GM23248 (cell line): Measurements from ENCODE around the gene ESPNL. TPM values are rescaled to one million over a fixed set of nuclear protein-coding genes. Genes with fewer than 3 reads are reported as not detected.

Experiments
- DNase-seq: peaks from one replicate; pipeline ENCODE4 v3.0.0-alpha.2; 2015
- H2AFZ ChIP-seq: fragments of 200-600 bp; sonication (generic); 2 replicates; pipeline ENCODE4 v1.6.1; 2016; ENCODE audit warnings: antibody characterized with exemption
- H3F3A ChIP-seq: fragments of 200-600 bp; sonication (generic); 2 replicates; pipeline ENCODE4 v1.6.1; 2016; ENCODE audit warnings: mild to moderate bottlenecking, antibody characterized with exemption, mixed run types; ENCODE audit not compliant: insufficient read depth
- H3K27ac ChIP-seq: fragments of 200-600 bp; sonication (generic); 2 replicates; pipeline ENCODE4 v1.5.1; 2016; ENCODE audit warnings: mild to moderate bottlenecking
- H3K27me3 ChIP-seq: fragments of 200-600 bp; sonication (generic); replicated peaks from 2 replicates; pipeline ENCODE4 v1.6.1; 2016; ENCODE audit warnings: mild to moderate bottlenecking; ENCODE audit not compliant: insufficient read depth
- H3K36me3 ChIP-seq: fragments of 200-600 bp; sonication (generic); 2 replicates; pipeline ENCODE4 v1.6.1; 2016; ENCODE audit warnings: low read depth, mild to moderate bottlenecking
- H3K4me1 ChIP-seq: fragments of 200-600 bp; sonication (generic); 2 replicates; pipeline ENCODE4 v1.6.1; 2016; ENCODE audit warnings: mild to moderate bottlenecking; ENCODE audit not compliant: insufficient read depth
- H3K4me2 ChIP-seq: fragments of 200-600 bp; sonication (generic); one replicate; pipeline ENCODE4 v1.6.1; 2016; ENCODE audit warnings: mild to moderate bottlenecking; ENCODE audit not compliant: unreplicated experiment
- H3K4me3 ChIP-seq: fragments of 200-600 bp; sonication (generic); 2 replicates; pipeline ENCODE4 v1.5.1; 2016; ENCODE audit warnings: mild to moderate bottlenecking
- H3K79me2 ChIP-seq: fragments of 200-600 bp; sonication (generic); 2 replicates; pipeline ENCODE4 v1.6.1; 2016; ENCODE audit warnings: mild to moderate bottlenecking; ENCODE audit not compliant: insufficient read depth
- H3K9ac ChIP-seq: fragments of 200-600 bp; sonication (generic); 2 replicates; pipeline ENCODE4 v1.6.1; 2016; ENCODE audit warnings: mild to moderate bottlenecking
- H3K9me2 ChIP-seq: fragments of 200-600 bp; sonication (generic); 2 replicates; pipeline ENCODE4 v1.6.1; 2016; ENCODE audit warnings: mixed run types, mild to moderate bottlenecking, moderate library complexity; ENCODE audit not compliant: insufficient read depth
- H3K9me3 ChIP-seq: fragments of 200-600 bp; sonication (generic); one replicate; pipeline ENCODE4 v1.6.1; 2017; ENCODE audit warnings: low read depth
- H4K20me1 ChIP-seq: fragments of 200-600 bp; sonication (generic); 2 replicates; pipeline ENCODE4 v1.6.0; 2016; ENCODE audit not compliant: insufficient read depth
- EZH2 ChIP-seq: fragments of 200-600 bp; sonication (generic); IDR thresholded peaks from 2 replicates; pipeline ENCODE4 v1.6.1; 2018; ENCODE audit warnings: antibody characterized with exemption, mild to moderate bottlenecking; ENCODE audit not compliant: insufficient read depth, poor library complexity, severe bottlenecking
- EZH2phosphoT487 ChIP-seq: fragments of 200-600 bp; sonication (generic); IDR thresholded peaks from 2 replicates; pipeline ENCODE4 v1.6.1; 2018; ENCODE audit warnings: antibody characterized with exemption, moderate library complexity, mild to moderate bottlenecking, low read depth; ENCODE audit not compliant: insufficient read depth
- WGBS, 2 experiments: methylation state at CpG; one replicate each; pipeline ENCODE4 v1.1.6; 2015 to 2017; ENCODE audit warnings: low lambda C conversion rate in 2 of 2, low coverage in 1 of 2; ENCODE audit errors: missing lambda C conversion rate in 2 of 2; 5-methylcytosine and 5-hydroxymethylcytosine counted together
- in situ Hi-C: fragments of 300-500 bp; cut with MboI; formaldehyde crosslinking; loops from 2 replicates; pipeline ENCODE4 v1.15.0; 2020
- polyA plus RNA-seq: library from polyadenylated mRNA; unstranded; fragments of >200 nt; fragmentation: Nextera tagmentation; extraction: Ambion mirVana; gene quantifications from 2 replicates; pipeline ENCODE4 v1.2.1, GENCODE V29; 2016
- total RNA-seq: library from RNA; depleted of rRNA; stranded (reverse); fragments of >200 nt; shearing (Covaris generic); gene quantifications from 2 replicates; pipeline ENCODE4 v1.2.3, GENCODE V29; 2014

ESPNL gene
- total and polyA plus RNA-seq, 2 experiments from 2014 or later: 0.60 to 1.4 TPM

GRCh38 chr2:238128061-238128440 is 27.9 kb downstream of the ESPNL start:
- no peak overlapping the region for H3K4me3 ChIP-seq
- H3K4me2 ChIP-seq: no peak overlapping the region
- no peaks in the 10 kb centered on the region for H3K4me1 ChIP-seq
- H3K27me3 ChIP-seq: no peaks in the 10 kb centered on the region
- H3K9ac ChIP-seq: no peak overlapping the region
- no peak for TF ChIP-seq EZH2
- no peak for TF ChIP-seq EZH2phosphoT487
- DNase-seq: no peak
- WGBS, 2 experiments: 60 to 65% methylated on average over 20 to 22 of the region's 22 CpGs
- H3K79me2 ChIP-seq: no peaks in the 10 kb centered on the region
- H3K27ac ChIP-seq: no peak overlapping the region
- H3K9me3 ChIP-seq: no peaks in the 10 kb centered on the region
- in situ Hi-C loops: no loop called here
- no peaks in the 10 kb centered on the region for H3K9me2 ChIP-seq
- H3F3A ChIP-seq: no peaks in the 10 kb centered on the region
- H3K36me3 ChIP-seq: no peaks in the 10 kb centered on the region
- H4K20me1 ChIP-seq: no peaks in the 10 kb centered on the region
- H2AFZ ChIP-seq: no peak overlapping the region

DNA sequence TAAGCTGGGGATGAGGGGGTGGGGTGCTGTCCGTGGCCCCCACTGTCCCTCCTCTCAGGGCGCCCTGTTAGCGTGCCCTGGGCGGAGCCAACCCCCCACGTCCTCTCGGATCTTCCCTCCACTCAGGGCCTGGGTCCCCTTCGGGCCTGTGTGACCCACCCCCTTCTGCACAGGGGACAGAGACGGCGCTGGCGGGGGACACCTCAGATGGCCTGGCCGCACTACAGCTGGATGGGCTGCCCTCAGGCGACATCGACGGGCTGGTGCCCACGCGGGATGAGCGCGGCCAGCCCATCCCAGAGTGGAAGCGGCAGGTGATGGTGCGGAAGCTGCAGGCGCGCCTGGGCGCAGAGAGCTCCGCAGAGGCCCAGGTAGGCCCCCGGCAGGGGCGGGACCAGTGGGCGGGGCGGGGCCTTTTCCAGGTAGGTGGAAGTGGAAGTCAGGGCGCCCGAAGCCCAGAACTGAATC is 28.4 kb downstream of the ESPNL start:
- Histone ChIP-seq H2AFZ (no peak overlapping the region), H3K9ac (no peak overlapping the region), H3F3A (no peaks in the 10 kb centered on the region), H3K79me2 (no peaks in the 10 kb centered on the region), H3K9me3 (no peaks in the 10 kb centered on the region), H3K4me3 (no peak overlapping the region), H3K4me1 (no peaks in the 10 kb centered on the region), H3K36me3 (no peaks in the 10 kb centered on the region), H4K20me1 (no peaks in the 10 kb centered on the region), H3K27ac (no peak overlapping the region), H3K9me2 (no peaks in the 10 kb centered on the region), H3K27me3 (no peaks in the 10 kb centered on the region), H3K4me2 (no peak overlapping the region)
- DNase-seq: no peak
- TF ChIP-seq EZH2 (no peak), EZH2phosphoT487 (no peak)
- WGBS, 2 experiments: 54 to 60% methylated on average over 19 to 30 of the region's 30 CpGs
- in situ Hi-C loops: no loop called here

DNA sequence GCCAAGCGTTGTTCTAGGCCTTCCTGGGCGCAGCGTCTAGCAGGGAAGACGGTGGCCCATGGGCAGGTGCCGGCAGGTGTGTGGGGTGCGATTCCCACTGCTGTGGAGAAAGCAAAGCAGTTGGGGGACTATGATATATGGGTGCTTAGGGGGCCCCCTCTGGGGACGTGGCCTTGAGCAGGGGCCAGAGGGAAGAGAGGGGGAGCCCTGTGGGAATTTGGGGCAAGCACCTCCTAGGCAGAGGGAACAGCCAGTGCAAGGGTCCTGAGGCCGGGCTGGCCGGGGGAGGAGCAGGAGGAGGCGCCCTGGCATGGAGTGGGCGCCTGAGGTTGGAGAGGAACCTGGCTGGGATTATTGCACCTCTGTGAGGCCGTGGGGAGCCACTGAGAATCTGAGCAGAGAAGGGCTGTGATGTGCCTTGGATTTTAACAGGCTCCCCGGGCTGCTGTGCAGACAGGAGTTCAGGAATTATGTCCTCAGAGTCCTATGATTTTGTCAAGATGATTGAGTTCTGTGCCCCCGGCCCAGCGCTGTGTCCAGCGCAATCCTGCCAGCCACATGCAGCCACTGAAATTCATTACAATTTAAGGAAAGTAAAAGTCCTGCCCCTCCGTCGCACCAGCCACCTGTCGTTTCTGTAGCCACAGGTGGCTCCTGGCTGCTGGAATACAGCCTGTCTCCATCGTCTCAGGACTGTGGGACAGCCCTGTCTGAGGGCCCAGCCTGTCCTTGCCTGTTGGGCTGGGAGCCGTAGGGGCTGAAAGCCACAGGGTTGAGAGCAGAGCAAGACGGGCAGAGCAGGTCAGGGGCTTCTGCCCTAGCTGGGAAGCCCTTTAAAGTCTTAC is 29.2 kb downstream of the ESPNL start:
- in situ Hi-C loops: no loop called here
- H2AFZ ChIP-seq: no peak overlapping the region
- no peaks in the 10 kb centered on the region for H3K4me1 ChIP-seq
- no peaks in the 10 kb centered on the region for H3K9me2 ChIP-seq
- no peaks in the 10 kb centered on the region for H3K79me2 ChIP-seq
- no peaks in the 10 kb centered on the region for H3K36me3 ChIP-seq
- H3K4me2 ChIP-seq: no peak overlapping the region
- H3K9ac ChIP-seq: no peak overlapping the region
- no peak overlapping the region for H3K4me3 ChIP-seq
- no peak overlapping the region for H3K27ac ChIP-seq
- TF ChIP-seq EZH2phosphoT487 (no peak), EZH2 (no peak)
- 81 to 83% methylated on average over 21 to 22 of the region's 22 CpGs for WGBS, 2 experiments
- no peaks in the 10 kb centered on the region for H4K20me1 ChIP-seq
- H3F3A ChIP-seq: no peaks in the 10 kb centered on the region
- no peaks in the 10 kb centered on the region for H3K9me3 ChIP-seq
- DNase-seq: no peak
- no peaks in the 10 kb centered on the region for H3K27me3 ChIP-seq

GRCh38 chr2:238130111-238130695 is 30.1 kb downstream of the ESPNL start:
- no peaks in the 10 kb centered on the region for H4K20me1 ChIP-seq
- no peaks in the 10 kb centered on the region for H3K9me3 ChIP-seq
- H3K27me3 ChIP-seq: no peaks in the 10 kb centered on the region
- 85 to 87% methylated on average over 25 to 28 of the region's 28 CpGs for WGBS, 2 experiments
- no peak overlapping the region for H3K9ac ChIP-seq
- in situ Hi-C loops: no loop called here
- no peaks in the 10 kb centered on the region for H3K36me3 ChIP-seq
- no peak overlapping the region for H3K27ac ChIP-seq
- no peak overlapping the region for H2AFZ ChIP-seq
- no peak for DNase-seq
- H3K4me2 ChIP-seq: no peak overlapping the region
- H3K9me2 ChIP-seq: no peaks in the 10 kb centered on the region
- no peaks in the 10 kb centered on the region for H3K79me2 ChIP-seq
- H3K4me3 ChIP-seq: no peak overlapping the region
- no peaks in the 10 kb centered on the region for H3F3A ChIP-seq
- no peak for TF ChIP-seq EZH2phosphoT487
- no peak for TF ChIP-seq EZH2
- H3K4me1 ChIP-seq: no peaks in the 10 kb centered on the region
